Kidney epithelial cell (primary cell): ENCODE measurements around the gene KRTAP5-4. TPM values are rescaled to one million over a fixed set of nuclear protein-coding genes. Genes with fewer than 3 reads are reported as not detected.
"Not testable (repeated sequence)": the region's sequence is repeated elsewhere in the genome, so short reads cannot be mapped to it uniquely, and the experiment has no call there.

ENCODE experiments used
- DNase-seq: peaks from one replicate; pipeline ENCODE4 v3.0.0-alpha.2; 2010; ENCODE audit warnings: low read depth
- H3K27me3 ChIP-seq: 2 replicates; pipeline ENCODE4 v1.6.0; 2011; ENCODE audit warnings: low read length; ENCODE audit not compliant: control insufficient read depth, insufficient read depth
- H3K36me3 ChIP-seq: 2 replicates; pipeline ENCODE4 v1.5.1; 2011; ENCODE audit warnings: low read length; ENCODE audit not compliant: control insufficient read depth, insufficient read depth
- H3K4me3 ChIP-seq: 2 replicates; pipeline ENCODE4 v1.5.1; 2011; ENCODE audit warnings: low read depth, mild to moderate bottlenecking, control low read depth, low read length
- total RNA-seq: library from RNA; depleted of rRNA; stranded (reverse); fragments of >200 nt; gene quantifications from 2 replicates; pipeline ENCODE4 v1.2.3, GENCODE V29; 2015
- TF ChIP-seq, protein P1 (sequence below): IDR thresholded peaks from 2 replicates; pipeline ENCODE4 v1.5.1; 2011; ENCODE audit warnings: mild to moderate bottlenecking, moderate library complexity, low read length, control low read depth, inconsistent platforms; ENCODE audit not compliant: insufficient read depth, poor library complexity, severe bottlenecking

Gene KRTAP5-4
- total RNA-seq, 1 donor from 2014 or later: not detected

DNA sequence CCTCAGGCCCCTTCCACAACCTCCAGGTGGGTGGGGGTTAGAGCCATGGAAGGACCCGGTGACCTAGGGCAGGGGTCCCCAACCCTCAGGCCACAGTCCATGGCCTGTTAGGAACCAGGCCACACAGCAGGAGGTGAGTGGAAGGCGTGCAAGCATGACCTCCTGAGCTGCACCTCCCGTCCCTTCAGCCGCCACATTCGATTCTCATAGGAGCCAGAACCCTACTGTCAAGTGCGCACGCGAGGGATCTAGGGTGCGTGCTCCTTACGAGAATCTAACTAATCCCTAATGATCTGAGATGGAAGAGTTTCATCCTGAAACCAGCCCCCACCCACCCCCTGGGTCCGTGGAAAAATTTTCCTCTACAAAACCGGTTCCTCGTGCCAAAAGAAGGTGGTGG lies 3.6 kb upstream of the KRTAP5-4 start:
- no peak for DNase-seq
- no peak overlapping the region for H3K4me3 ChIP-seq
- TF ChIP-seq, protein P1, sequence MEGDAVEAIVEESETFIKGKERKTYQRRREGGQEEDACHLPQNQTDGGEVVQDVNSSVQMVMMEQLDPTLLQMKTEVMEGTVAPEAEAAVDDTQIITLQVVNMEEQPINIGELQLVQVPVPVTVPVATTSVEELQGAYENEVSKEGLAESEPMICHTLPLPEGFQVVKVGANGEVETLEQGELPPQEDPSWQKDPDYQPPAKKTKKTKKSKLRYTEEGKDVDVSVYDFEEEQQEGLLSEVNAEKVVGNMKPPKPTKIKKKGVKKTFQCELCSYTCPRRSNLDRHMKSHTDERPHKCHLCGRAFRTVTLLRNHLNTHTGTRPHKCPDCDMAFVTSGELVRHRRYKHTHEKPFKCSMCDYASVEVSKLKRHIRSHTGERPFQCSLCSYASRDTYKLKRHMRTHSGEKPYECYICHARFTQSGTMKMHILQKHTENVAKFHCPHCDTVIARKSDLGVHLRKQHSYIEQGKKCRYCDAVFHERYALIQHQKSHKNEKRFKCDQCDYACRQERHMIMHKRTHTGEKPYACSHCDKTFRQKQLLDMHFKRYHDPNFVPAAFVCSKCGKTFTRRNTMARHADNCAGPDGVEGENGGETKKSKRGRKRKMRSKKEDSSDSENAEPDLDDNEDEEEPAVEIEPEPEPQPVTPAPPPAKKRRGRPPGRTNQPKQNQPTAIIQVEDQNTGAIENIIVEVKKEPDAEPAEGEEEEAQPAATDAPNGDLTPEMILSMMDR: no peak
- H3K27me3 ChIP-seq: peaks cover 24% of the 10 kb centered on the region
- H3K36me3 ChIP-seq: no peaks in the 10 kb centered on the region

DNA sequence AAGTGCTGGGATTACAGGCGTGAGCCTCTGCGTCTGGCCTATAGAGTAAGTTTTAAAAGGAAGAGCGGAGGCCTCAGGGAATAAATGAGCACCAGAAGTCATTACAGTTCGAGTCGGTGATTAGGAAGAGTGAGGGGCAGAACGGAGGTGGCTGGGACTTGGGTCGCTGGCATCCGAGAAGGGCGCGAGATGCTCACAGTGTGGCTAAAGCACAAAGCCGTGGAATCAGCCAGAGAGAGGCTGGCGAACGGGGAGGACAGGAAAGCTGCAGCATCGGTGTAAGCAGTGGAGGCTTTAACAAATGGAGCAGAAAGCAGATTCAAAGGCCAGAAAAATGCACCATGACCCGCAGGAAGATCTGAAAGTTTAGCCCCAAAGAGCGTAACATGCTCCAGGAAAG lies 2.7 kb upstream of the KRTAP5-4 start:
- Histone ChIP-seq H3K36me3 (no peaks in the 10 kb centered on the region), H3K27me3 (peaks cover 21% of the 10 kb centered on the region), H3K4me3 (no peak overlapping the region)
- TF ChIP-seq, protein P1: no peak
- no peak for DNase-seq

DNA sequence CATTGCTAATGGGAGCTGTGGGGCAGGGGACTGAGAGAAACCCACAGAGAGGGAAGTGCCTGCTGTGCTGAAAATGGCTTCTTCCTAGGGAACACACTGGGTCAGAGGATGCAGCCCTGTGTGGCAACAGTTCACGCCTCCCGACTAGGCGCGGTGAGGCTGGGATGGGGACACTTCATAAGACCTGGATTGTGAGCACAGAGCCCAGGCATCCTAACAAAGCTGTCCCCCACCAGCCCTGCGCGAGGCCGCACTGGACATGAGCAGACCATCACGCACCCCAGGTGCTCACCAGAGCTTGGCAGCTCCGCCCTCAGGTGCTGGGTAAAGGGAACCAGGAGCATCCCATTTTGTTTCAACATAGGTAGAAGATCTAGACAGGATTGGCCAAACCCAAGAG lies 1.8 kb upstream of the KRTAP5-4 start:
- no peak overlapping the region for H3K4me3 ChIP-seq
- TF ChIP-seq, protein P1: no peak
- no peaks in the 10 kb centered on the region for H3K36me3 ChIP-seq
- no peak for DNase-seq
- peaks cover 13% of the 10 kb centered on the region for H3K27me3 ChIP-seq

DNA sequence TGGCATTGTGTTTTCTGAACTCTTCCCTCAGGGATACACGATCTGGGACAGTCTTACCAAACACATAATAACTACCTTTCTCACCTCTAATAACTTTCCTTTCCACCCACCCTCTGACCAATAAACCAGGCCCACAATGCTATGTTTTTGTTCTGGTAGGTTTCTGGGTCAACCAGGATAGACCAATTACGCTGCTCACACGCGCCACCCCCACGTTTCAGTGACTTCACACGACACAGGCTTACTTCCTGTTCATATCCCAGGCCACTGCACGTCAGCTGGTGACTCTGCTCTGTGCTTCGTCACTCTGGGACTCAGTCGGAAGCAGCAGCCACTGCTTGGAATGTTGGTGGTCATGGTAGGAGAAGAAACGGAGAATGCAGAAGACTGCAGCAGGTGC lies 2.5 kb downstream of the KRTAP5-4 start:
- Histone ChIP-seq H3K36me3 (no peaks in the 10 kb centered on the region), H3K27me3 (peaks cover 5% of the 10 kb centered on the region), H3K4me3 (no peak overlapping the region)
- no peak for DNase-seq
- TF ChIP-seq, protein P1: no peak

DNA sequence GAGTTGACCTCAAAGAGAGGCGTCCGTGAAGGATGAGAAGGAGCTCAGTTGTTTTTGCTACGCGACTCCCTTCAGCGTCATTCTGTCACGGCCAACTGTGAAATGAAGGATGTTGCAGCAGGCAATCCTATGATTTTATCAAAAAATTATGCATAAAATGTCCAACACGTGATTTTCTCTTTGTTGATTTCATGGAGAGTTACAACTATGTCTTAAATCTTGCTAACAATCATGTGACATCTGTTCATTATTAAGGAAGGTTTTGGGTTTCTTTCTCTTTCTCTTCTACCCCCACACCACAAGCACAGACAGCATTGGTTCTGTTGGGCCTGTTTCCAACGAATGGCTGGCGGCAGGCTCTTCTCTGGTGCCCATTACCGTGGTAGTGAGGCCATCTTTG lies 3.7 kb downstream of the KRTAP5-4 start:
- no peak for DNase-seq
- TF ChIP-seq, protein P1: no peak
- H3K36me3 ChIP-seq: no peaks in the 10 kb centered on the region
- H3K4me3 ChIP-seq: no peak overlapping the region
- peaks cover 5% of the 10 kb centered on the region for H3K27me3 ChIP-seq

DNA sequence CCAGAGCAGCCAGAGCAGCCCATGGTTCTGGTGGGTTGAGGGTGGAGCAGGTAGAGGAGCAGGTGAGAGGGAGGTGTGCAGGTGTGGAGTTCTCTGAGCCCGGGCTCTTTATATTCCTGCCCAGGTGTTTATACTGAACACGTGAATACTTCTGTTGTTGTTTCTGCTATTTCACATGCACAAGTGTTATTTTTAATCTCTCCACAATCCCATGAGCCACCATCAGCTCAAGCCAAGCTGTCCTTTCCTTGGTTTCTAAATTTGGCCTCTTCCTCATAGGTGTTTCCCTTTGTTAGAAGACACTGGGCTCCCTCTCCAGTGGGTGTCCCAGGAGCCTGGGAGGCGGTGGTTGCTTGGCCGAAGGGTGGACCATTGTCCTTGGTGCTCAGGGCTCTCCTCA lies 13.6 kb downstream of the KRTAP5-4 start, which contains the start of gene KRTAP5-3:
Gene KRTAP5-3, minus strand, starts transcription at position 101 of the 400 bp plus-strand sequence. Its CDS starts 78 bp downstream, at position 23.
- Histone ChIP-seq H3K27me3 (peaks cover 25% of the 10 kb centered on the region), H3K4me3 (no peak within 1 kb of the TSS), H3K36me3 (no peaks in the 10 kb centered on the region)
- TF ChIP-seq, protein P1: no peak
- DNase-seq: no peak

DNA sequence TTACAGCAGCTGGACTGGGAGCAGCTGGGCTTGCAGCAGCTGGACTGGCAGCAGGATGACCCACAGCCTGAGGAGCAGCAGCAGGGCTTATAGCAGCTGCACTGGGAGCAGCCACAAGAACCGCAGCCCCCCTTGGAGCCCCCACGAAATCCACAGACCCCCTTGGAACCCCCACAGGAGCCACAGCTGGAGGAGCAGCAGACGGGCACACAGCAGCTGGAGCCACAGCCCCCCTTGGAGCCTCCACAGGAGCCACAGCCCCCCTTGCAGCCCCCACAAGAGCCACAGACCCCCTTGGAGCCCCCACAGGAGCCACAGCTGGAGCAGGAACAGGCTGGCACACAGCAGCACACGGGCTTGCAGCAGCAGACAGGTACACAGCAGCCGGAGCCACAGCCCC lies 14.0 kb downstream of the KRTAP5-4 start:
- not testable (repeated sequence) for H3K4me3 ChIP-seq, H3K36me3 ChIP-seq, DNase-seq
- peaks cover 25% of the 10 kb centered on the region for H3K27me3 ChIP-seq

DNA sequence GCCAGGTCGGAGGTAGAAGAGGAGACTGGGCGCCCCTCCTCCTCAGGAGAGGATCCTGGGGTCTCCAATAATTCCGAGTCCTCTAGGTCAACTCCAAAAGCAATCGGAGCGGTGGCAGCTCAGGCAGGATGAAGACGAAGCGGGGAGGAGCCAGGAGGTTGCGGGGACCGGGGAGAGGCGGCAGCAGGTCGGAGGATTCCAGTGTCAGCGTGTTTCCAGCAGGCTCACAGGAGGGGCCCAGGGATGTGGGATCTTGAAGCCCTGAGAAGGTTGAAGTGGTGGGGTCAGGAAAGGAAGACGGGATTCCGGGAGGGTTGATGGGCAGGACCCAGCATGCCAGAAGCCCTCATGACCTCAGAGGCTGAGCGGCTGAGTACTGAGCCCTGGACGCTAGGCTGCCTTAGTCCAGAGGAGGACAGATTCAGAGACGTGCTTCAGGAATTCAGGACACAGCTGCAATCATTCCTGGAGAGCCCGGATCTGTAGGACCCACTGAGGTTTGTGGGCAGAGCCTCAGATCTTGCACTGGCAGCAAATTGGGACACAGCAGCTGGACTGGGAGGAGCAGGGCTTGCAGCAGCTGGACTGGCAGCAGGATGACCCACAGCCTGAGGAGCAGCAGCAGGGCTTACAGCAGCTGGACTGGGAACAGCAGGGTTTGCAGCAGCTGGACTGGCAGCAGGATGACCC lies 14.6 kb downstream of the KRTAP5-4 start:
- not testable (repeated sequence) for H3K36me3 ChIP-seq, DNase-seq, H3K4me3 ChIP-seq
- H3K27me3 ChIP-seq: peaks cover 25% of the 10 kb centered on the region
